ENCODE data around the gene WNK2. TPM values are rescaled to one million over a fixed set of nuclear protein-coding genes. Genes with fewer than 3 reads are reported as not detected.
A peak's percentile ranks its signal among the peaks of the same experiment; 100 is the strongest.

WNK2 gene
- polyA plus RNA-seq, 3 donors: 0.40 TPM; not detected in 2

DNA sequence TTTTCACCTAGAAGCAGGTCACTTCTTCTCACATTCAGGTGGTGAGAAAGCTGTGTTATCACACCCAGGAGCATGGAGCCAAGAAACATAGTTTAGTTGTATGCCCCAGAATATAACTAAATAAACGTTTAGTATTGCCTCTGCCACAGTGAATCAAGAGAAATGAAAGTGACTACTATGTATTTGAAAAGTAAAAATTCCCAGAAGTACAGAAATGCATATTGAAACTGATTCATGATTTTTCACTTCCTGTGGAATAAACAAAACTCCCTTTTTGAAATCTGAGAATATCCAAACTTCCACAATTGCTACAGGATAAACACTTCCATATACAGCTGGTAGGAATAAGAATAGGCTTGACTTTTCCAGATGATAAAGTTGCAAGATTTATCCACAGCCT lies 34.6 kb upstream of the WNK2 start:
- no peaks in the 10 kb centered on the region for H4K20me1 ChIP-seq (ENCODE audit: insufficient read depth, low read length)
- intact Hi-C loops (cut with micrococcal nuclease): no loop called here
- peaks cover 12% of the 10 kb centered on the region for H3K4me1 Mint-ChIP-seq
- H3K4me2 ChIP-seq (replicated peaks; ENCODE audit: extremely low read depth, low read length, poor library complexity, severe bottlenecking): no peak overlapping the region
- H3K36me3 ChIP-seq (replicated peaks in 1 of 2; ENCODE audit: control insufficient read depth in 1 of 2, insufficient read depth in 2 of 2, low read length in 2 of 2): no peaks in the 10 kb centered on the region
- H3K9me3 Mint-ChIP-seq: peaks cover 0 to 11% (median 3%) of the 10 kb centered on the region in 7 donors
- peak in 1 of 3 donors; percentile 82 for DNase-seq
- H3K27ac Mint-ChIP-seq: peak overlapping the region in 1 of 7 donors; percentile 21
- H3K27me3 ChIP-seq (ENCODE audit: control insufficient read depth in 2 of 2, insufficient read depth in 2 of 2, low read length in 2 of 2): no peaks in the 10 kb centered on the region
- TF ChIP-seq, protein P1, sequence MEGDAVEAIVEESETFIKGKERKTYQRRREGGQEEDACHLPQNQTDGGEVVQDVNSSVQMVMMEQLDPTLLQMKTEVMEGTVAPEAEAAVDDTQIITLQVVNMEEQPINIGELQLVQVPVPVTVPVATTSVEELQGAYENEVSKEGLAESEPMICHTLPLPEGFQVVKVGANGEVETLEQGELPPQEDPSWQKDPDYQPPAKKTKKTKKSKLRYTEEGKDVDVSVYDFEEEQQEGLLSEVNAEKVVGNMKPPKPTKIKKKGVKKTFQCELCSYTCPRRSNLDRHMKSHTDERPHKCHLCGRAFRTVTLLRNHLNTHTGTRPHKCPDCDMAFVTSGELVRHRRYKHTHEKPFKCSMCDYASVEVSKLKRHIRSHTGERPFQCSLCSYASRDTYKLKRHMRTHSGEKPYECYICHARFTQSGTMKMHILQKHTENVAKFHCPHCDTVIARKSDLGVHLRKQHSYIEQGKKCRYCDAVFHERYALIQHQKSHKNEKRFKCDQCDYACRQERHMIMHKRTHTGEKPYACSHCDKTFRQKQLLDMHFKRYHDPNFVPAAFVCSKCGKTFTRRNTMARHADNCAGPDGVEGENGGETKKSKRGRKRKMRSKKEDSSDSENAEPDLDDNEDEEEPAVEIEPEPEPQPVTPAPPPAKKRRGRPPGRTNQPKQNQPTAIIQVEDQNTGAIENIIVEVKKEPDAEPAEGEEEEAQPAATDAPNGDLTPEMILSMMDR (IDR thresholded peaks at IDR 0.05): no peak
- no peaks in the 10 kb centered on the region for H3K79me2 ChIP-seq (ENCODE audit: insufficient read depth, low read length)
- H3K27me3 Mint-ChIP-seq (ENCODE audit: low read depth in 3 of 3): peaks cover 0 to 7% (median 4%) of the 10 kb centered on the region in 3 donors
- no peaks in the 10 kb centered on the region for H3K36me3 Mint-ChIP-seq
- no peak overlapping the region for H3K4me3 Mint-ChIP-seq
- H3K9me3 ChIP-seq (replicated peaks in 1 of 2; ENCODE audit: control insufficient read depth in 1 of 2, insufficient read depth in 1 of 2, low read length in 2 of 2): peaks cover 0 to 5% of the 10 kb centered on the region in 2 donors
- H2AFZ ChIP-seq (ENCODE audit: insufficient read depth, low read depth, low read length, poor library complexity, severe bottlenecking): no peak overlapping the region
- WGBS (ENCODE audit: insufficient coverage): no CpG with 5 or more reads among the region's 1 CpG
- no peak overlapping the region for H3K9ac ChIP-seq (ENCODE audit: insufficient read depth, low read length, poor library complexity, severe bottlenecking)
- no peak overlapping the region for H3K27ac ChIP-seq (ENCODE audit: low read depth in 1 of 2, low read length in 2 of 2)
- H3K4me3 ChIP-seq (replicated peaks in 1 of 3; ENCODE audit: low read depth in 2 of 3, low read length in 3 of 3): no peak overlapping the region
- H3K4me1 ChIP-seq (ENCODE audit: control insufficient read depth in 1 of 2, insufficient read depth in 2 of 2, low read length in 2 of 2): peaks cover 2 to 9% of the 10 kb centered on the region in 2 donors

DNA sequence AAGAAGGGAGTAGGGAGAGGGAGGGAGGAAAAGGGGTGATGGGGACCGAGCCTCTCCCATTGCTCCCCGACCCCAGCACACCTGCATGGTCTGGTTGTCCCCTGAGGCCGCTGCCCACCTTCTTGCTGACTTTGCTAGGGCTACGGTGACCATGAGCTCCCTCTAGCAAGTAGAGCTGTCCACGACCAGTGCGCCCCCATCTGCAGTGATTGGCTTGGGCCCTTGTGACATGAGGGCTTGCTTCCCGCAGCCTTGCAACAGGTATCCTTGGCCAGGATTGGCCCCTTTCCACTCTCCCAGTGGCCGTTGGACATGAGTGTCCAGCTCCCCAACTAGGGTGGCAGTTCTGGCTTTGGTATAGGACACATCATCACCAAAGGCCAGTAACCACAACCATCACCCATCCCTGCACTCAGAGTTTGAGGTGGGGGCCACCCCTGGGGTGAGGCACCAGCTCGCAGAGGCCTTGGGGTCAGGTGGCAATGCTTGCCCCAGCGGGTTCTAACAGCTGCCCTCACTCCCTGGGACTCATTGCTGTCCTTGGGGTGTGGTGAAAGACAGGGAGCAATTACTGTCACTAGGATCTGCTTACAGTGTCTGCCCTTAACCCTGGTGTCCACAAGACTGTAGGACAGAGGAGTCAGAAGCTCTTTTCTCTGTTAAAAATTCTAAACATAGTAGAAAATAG lies 32.7 kb upstream of the WNK2 start:
- no peaks in the 10 kb centered on the region for H3K36me3 ChIP-seq (replicated peaks in 1 of 2; ENCODE audit: control insufficient read depth in 1 of 2, insufficient read depth in 2 of 2, low read length in 2 of 2)
- Mint-ChIP-seq H3K27me3 (ENCODE audit: low read depth in 3 of 3) (peaks cover 1 to 3% (median 2%) of the 10 kb centered on the region in 3 donors), H3K4me1 (peaks cover 8% of the 10 kb centered on the region), H3K27ac (no peak overlapping the region), H3K36me3 (no peaks in the 10 kb centered on the region), H3K9me3 (peaks cover 0 to 8% (median 3%) of the 10 kb centered on the region in 7 donors), H3K4me3 (no peak overlapping the region)
- TF ChIP-seq, protein P1 (IDR thresholded peaks at IDR 0.05): no peak
- H3K4me3 ChIP-seq (replicated peaks in 1 of 3; ENCODE audit: low read depth in 2 of 3, low read length in 3 of 3): no peak overlapping the region
- H4K20me1 ChIP-seq (ENCODE audit: insufficient read depth, low read length): no peaks in the 10 kb centered on the region
- no peak overlapping the region for H3K4me2 ChIP-seq (replicated peaks; ENCODE audit: extremely low read depth, low read length, poor library complexity, severe bottlenecking)
- no peak overlapping the region for H3K27ac ChIP-seq (ENCODE audit: low read depth in 1 of 2, low read length in 2 of 2)
- peaks cover 0 to 5% of the 10 kb centered on the region in 2 donors for H3K9me3 ChIP-seq (replicated peaks in 1 of 2; ENCODE audit: control insufficient read depth in 1 of 2, insufficient read depth in 1 of 2, low read length in 2 of 2)
- no peaks in the 10 kb centered on the region for H3K27me3 ChIP-seq (ENCODE audit: control insufficient read depth in 2 of 2, insufficient read depth in 2 of 2, low read length in 2 of 2)
- H2AFZ ChIP-seq (ENCODE audit: insufficient read depth, low read depth, low read length, poor library complexity, severe bottlenecking): no peak overlapping the region
- no peaks in the 10 kb centered on the region for H3K79me2 ChIP-seq (ENCODE audit: insufficient read depth, low read length)
- 95% methylated on average over 6 of the region's 10 CpGs for WGBS (ENCODE audit: insufficient coverage)
- H3K4me1 ChIP-seq (ENCODE audit: control insufficient read depth in 1 of 2, insufficient read depth in 2 of 2, low read length in 2 of 2): peaks cover 0 to 7% of the 10 kb centered on the region in 2 donors
- intact Hi-C loops (cut with micrococcal nuclease): loop anchor here in 1 of 2 donors (5.0 kb wide), 1 partner anchor 44 kb away; no protein-coding TSS in a partner anchor
- H3K9ac ChIP-seq (ENCODE audit: insufficient read depth, low read length, poor library complexity, severe bottlenecking): no peak overlapping the region
- no peak for DNase-seq

All from CD14-positive monocyte (primary cell).